Brain pericyte (primary cell): ENCODE measurements around the gene G6PC3.
"Not testable (repeated sequence)": the region's sequence is repeated elsewhere in the genome, so short reads cannot be mapped to it uniquely, and the experiment has no call there.

ENCODE experiments used
- DNase-seq: peaks from one replicate; pipeline ENCODE4 v3.0.0-alpha.2; 2012; ENCODE audit warnings: low read depth, low spot score

The G6PC3 gene

DNA sequence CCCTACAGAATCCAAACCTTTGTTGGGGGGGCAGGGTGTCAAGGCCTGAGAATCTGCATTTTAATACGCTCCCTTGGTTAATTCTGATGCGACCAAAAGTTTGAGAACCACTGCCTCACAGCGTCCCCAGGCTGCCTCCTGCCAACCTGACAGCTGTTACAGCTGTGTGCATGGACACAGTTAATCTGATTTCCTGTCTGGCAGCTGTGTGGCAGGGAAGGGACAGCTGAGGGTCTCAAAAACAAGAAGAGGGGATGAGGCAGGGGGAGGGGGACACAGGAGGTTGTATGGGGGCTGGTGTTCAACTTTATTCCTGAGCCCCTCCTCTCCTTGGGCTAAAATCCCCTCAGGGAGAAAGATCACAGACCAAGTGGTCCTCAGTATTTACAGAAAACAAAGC, 35.4 kb downstream of the G6PC3 start:
- no peak for DNase-seq

DNA sequence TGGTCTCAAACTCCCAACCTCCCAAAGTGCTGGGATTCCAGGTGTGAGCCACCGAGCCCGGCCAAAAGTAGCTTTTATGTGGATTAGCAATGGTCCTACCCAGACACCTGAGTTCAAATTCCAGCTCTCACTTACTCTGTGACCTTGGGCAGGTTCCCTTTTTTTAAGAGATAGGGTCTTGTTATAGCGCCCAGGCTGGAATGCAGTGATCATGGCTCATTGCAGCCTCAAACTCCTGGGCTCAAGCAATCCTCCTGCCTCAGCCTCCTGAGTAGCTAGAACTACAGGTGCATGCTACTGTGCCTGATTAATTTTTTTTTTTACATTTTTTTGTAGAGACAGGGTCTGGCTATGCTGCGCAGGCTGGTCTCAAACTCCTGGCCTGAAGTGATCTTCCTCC, 36.3 kb downstream of the G6PC3 start:
- no peak for DNase-seq

DNA sequence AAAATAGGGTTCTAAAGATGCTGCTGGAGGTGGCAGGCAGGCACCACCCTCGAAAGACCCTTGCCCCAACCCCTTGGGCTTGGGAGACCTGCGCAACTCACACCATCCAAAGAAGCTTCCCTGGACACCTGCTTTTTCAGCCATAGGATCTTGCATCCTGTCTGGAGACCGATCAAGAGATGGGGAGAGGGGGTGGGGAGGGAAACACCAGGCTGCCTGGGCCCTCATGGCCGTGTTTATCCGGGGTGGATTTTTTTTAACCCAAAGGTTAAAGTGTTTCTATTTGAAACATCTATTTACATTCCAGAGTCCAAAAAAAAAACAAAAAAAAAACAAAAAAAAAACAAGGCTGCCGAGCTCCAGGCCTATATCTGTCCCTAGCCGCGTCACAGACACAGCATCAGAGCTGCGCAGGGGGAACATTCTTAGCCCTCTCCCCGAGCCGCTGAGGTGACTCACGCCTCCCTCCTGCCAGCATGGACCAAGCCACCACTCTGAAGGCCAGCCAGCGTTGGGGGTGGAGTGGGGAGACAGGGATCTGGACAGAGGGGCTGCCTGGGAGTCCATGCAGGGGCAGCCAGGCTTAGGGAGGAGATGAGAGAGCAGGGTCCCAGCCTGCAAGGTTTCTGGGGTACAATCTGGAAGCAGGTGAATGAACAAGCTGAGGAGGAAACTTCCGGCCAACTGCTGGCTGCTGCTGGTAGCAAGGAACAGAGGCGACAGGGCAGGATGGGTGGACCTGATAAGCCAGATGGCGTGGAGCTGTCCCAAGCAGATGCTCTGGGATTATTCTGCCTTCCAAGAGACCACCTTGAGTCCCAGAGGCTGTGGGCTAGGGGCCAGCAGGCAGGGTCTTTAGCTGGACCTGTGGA, 38.1 kb downstream of the G6PC3 start:
- DNase-seq, result peak; percentile 78

DNA sequence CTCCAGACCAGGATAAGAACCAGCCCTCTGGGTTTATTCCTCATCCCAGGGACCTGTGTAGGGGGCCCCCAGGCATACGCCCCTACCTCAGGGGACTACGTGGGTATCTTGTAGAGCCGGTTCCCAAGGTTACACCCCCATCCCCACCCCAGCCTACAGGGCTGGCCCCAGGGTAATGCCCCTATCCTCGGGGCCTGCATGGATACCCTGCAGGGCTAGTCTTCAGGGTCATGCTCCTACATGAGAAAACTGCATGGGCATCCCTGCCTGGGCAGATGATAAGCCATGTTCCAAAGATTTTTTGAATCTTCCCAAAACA, 38.7 kb downstream of the G6PC3 start:
- no peak for DNase-seq

DNA sequence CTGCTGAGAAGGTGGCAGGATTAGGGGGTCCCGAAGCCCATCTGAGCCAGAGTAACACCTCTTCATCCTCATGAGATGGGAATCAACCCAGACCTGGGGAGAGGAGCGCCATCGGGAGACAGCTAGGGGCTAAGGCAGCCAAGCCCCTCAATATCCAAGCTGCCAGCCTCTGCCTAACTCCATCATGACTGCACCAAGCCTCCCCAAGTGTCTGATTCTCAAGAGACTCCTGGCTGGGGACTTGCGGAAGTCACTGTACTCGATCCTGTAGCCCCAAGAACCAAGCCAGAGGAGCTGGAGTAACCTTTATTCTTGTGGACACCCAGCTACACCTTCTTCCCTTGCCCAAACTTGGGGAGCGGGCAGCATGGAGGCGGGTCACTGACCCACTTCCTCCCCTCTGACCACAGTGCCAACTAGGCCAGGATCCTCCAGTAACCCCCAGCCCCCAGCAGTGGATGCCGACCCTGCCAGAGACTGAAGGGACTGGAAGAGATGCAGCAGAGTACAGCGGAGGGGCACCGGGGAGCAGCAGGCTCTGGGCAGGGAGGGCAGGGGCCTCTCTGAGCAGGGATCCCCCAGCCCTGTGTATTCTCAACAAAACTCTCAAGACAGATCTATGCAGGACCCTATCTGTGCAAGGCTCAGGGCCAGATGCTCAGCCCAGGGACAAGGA, 39.6 kb downstream of the G6PC3 start:
- DNase-seq, result no peak

DNA sequence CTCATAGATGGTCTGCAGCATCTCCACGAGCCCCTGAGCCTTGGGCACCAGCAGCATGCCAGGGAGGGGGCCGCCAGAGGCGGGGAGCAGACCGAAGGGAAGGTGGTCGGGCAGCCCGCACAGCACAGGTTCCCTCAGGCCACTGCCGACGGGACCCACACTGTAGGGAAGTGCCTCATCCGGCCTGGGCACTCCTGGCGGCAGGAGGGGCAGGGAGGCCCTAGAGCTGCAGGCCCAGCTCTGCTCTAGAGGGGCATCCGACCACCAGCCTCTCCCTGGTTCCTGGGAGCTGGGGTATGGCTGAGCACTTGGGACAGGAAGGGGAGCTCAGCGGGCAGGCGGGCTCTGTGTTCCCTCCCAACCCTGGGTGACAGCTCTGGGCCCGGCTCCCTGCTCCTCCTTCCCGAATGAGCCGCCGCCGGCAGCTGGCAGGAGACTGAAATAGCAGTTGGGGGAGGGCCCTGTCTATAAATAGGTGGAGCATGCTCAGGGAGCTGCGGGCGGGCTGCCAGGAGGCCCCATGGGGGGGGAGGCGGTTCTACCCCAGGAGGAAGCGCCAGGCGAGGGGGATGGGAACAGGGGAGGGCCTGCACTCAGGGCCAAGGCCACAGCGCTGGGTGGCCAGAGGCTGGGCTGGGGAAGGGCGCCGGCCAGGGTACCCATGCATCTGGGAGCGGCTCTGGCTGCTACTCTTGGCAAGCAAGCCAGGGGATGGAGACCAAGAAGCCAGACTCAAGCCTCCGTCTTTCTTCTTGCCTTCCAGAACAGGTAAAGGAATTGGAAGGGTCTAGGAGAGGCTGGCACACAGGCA, 40.5 kb downstream of the G6PC3 start:
- DNase-seq, result peak; percentile 73

DNA sequence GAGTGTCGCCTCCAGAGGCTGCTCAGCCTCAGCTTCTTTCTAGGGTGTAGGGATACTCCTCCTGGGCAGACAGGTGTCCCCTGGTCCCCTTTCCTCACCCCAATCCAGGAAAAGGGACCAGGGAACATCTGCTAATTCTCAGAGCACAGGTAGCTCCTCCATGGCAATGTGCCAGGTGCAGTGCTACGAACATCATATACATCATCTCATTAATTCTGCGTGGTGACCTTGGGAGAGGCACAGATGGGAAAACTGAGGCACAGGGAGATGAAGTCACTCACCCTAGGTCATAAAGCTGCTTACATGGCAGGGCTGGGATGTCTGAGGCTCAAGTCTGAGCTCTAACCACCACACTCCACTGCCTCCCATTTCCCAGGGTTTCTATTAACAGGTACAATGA, 41.2 kb downstream of the G6PC3 start:
- DNase-seq, result no peak

DNA sequence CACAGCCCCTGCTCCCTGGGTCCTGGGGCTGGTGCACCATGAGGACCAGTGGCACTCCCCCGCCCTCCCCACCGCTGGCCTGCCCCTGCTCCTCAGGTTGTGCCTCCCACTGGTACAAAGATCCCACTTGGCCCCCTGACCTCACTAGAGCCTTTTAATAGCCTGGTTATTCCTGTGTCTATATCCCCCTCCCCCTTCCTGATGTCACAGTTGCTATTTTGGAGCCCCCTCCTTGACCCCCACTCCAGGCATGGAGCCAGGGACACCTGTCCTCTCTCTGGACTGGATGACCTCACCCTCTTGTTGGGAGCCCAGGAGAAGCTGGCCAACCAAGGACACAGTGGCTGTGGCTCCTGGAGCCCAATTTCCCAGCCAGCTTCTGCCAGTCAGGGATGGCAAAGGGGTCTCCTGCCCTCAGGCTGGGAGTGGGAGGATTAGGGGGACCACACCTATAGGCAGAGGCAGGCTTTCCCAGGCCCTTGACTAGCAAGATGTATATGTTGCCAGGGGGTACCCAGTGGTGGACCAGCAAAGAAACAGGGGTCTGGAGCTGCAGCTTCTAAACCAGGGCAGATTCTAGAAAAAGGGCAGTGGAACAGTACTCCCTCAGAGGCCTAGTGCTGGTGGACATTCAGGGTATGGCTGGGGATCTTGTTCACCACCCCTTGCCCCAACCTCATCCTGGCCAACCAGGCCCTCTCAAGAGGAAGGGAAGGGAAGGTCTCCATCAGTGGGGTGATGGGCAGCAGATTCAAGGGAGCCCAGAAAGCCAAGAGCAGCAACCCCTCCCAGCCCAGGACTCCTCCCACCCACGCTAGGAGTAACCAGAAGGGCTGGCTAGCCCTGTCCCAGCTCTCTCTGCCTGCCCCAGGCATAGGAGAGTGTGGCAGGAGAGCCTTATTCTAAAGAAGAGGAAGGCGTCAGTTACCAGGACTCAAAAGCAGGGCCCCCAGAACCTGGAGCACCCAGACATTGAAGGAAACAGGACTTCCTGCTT, 42.0 kb downstream of the G6PC3 start:
- no peak for DNase-seq

DNA sequence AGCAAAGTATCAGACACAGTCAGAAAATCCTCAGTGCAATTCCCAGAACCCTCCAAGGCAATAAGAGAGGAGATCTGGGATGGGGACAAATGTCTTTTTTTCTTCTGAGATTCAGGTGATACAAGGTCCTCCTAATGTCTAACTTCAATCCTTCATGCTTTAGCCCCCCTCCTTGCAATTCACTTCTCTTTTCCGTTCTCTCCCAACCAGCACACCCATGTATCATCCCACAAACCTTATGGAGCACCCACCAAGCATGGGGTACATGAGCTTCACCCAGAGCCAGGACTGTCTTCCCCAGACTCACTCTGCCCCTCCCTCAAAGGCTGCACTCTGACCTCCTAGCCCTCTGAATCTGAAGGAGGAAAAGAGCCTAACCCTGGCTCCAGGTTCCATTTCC, 42.8 kb downstream of the G6PC3 start:
- no peak for DNase-seq

DNA sequence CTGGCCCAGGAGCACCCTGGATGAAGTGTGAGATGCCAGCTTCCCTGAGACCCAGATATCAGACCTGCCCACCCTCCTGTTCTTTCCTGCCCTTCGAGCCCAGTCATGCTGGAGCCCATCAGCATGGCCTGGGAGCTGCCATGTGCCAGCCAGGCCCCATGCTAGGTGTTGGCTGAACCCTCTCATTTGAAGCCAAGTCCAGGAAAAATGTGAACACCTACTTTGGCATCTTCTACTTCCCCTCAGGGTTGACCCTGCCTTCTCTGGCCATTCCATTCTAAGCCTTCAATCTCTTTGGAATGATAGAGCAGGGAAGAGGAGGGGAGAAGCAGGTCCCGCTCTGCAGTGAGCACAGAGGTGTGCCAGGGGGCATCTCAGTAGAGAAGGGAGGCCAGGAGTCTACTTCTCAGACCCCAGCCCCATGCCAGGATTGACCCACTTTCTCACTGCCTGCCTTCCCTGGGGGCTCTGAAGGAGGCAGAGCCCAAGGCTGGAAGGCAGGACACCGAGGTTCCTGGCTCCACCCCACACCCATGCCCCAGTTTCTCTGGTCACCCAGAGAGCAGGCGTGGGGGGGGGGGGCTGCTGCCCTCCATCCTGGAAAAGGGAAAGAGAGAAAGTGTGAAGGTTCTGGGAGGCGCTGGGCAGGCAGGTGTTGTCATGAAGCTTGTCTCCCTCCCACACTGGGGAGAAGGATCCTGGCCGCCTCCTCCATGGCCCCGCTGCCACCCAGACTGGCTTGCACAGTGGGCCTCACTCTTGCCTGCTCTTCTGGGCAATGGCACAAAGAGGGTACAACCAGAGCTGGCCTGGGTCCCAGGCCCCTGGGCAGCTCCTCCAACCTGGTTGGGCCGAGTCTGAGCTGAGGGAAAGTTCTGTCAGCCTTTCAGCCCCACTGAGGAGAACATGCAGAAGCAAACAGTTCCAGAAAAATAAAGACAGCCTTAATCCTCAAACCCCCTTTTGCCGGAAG, 43.6 kb downstream of the G6PC3 start:
- DNase-seq, result no peak

DNA sequence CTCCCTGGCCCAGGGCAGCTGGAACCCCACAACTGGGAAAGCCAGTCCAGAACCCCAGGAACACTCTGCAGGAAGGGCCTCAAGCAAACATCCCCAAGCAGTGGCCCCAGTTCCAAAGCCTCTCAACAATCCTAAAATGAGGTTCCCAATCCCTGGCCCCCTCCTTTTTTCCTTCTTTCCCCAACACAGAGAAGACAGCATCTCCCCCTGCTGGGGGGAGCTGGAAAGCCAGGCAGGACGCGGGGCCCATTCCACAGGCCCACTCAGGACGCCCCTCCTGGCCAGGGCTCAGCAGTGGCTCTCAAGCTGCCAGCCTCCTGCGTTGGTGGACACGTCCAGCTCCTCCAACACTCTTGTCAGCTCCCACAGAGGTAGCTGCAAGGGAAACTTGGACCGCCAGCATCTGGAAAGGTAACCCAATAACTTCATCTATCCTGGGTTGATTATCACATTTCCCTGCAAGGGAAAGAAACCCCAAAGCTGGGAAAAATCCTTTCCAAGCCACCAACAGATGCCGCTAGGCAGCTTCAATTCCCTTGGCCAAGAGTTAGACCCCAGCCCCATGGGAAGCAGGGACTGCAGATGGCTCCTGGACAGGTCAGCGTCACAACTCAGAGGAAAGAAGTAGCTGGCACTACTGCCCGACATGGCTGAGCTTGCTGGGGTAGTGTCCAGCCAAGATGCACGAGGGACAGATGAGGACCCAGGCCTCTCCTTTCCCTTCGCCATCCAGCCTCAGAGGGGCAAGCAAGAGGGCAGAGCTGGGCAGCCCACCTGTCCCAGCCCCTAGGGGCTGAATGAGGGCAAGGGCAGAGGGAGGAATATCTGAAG, 45.3 kb downstream of the G6PC3 start:
- DNase-seq, result no peak

DNA sequence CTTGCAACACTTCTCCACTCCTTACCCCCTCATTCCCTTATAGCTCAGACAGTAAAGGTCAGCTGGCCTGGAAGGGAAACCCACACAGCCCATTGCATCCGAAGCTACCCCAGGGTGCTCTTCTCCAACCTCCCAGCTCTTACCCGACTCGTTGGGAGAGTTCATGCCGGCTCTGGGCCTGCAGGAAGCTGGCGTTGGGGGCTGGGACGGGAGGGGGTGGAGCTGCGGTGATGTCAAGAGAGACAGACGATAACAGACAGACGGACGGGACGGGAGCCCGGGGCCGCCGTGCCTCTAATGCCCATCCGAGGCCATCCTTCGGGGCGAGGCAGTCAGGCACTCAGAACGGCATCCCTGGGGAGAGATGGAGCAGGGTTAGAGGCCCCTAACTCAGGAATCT, 46.8 kb downstream of the G6PC3 start:
- no peak for DNase-seq

DNA sequence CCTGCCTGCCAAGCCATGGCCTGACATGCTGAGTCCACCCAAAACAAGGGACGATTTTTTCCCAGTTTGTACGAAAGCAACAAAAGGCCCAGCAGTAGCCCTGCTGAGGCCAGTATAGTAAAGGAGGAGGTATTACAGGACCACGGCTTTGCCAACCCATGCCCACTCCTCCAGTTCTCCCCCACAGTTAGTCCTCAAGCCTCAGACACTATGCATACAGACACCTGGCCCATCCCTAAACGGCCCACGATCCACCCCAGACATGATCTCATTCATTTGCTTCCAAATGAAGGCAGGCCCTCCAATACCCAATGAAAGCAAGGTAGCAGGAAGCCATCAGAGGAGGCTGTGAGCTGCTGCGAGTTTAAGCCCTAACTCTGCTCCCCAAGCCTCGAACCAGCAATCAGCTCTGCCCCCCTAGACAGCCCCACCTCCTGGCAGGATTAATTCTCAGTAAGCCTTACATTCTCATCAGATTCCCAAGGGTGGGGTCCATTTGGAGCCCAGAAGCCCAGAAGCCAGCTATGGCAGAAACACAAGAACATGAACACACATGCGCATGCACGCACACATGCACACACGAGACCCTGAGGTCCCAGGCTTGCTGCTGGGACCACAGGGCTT, 48.0 kb downstream of the G6PC3 start:
- no peak for DNase-seq

DNA sequence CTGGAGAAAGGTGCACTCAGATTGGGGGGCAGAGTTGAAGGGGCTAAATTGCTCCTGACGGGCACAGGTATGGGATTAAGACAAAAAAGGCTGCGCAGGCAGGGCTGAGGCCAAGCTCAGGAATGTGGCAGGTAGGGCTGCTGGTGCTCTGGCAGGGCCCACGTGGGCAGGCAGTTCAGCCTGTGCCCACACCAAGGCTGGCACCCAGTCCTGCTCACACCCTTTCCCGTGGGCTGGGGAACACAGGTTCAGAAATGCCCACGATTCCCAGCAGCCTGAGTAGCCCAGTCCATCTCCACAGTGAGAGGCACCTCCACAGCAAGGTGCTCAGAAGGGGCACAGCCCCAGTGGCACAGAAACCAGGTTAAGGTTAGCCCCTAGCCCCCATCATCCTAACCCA, 48.5 kb downstream of the G6PC3 start:
- no peak for DNase-seq

DNA sequence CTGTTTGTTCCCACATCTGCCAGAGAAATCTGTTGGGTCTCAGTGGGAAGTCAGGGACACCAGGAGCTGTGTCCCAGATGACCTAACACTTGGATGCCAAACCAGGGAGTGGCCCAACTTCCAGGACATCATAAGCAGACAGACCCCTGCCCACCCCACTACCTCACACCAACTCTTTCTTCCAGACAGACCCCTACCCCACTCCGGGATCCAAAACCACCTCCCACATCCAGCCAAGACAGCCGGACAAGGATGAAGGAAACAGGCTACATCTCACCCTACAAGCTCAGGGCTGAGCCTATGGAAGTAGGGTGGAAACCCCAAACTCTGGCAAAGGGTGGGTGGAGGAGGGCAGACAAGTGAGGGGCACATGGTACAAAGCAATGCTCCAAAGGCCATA, 49.3 kb downstream of the G6PC3 start:
- no peak for DNase-seq

DNA sequence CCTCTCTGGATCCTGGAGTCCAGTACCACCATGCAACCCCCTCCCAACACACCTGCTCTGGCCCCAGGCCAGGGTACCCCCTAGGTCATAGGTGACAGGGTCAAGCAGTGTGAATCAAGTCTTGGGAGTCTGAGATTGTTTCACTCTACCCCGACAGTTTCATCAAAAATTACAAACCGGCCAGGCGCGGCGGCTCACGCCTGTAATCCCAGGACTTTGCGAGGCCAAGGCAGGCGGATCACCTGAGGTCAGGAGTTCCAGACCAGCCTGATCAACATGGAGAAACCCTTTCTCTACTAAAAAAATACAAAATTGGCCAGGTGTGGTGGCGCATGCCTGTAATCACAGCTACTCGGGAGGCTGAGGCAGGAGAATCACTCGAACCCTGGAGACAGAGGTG, 49.7 kb downstream of the G6PC3 start:
- DNase-seq, result not testable (repeated sequence)

DNA sequence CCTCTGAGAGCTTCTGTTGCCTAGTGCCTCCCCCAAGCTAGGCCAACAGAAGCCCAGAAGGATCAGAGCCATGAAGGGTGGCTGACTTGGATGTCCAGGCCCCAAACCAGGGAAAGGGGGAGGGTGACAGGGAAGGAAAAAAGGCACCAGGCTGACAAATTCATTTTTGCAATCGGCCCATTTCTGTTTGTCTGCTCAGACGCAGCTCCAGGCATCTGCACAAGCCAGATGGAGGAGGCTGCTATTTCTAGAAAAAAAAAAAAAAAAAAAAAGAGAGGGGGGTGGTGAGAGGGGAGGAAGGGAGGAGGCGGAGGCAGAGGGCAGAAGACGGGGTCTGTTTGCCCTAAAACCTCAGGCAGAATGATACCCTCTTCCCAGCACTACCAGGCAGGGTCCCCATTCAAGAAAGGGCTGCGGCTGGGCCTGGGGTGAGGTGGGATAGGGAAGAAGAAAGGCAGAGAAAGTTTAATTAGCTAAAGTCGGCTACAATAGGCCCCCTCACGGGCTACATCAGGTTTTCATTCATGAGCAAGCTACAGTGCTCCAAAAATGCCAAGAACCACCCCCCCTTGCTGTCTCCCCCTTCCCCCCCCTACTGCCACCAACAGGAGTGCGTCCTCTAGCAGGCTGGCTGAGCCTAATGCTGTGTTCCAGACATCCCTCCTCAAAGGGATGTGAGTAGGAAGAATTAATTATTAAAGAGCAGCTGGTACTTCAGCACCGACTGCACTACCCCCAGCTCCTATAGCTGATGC, 50.5 kb downstream of the G6PC3 start:
- DNase-seq, result no peak
